Right ventricle myocardium superior (tissue), 1 donor: ENCODE data around the gene SCD5. TPM values are rescaled to one million over a fixed set of nuclear protein-coding genes. Genes with fewer than 3 reads are reported as not detected.

Experiments
- ATAC-seq: fragments of 200-7000 bp; cut with Tn5 transposase; one replicate; pipeline ENCODE4 v1.9.1; 2020; ENCODE audit warnings: mild to moderate bottlenecking; ENCODE audit not compliant: poor library complexity
- DNase-seq: peaks from one replicate; pipeline ENCODE4 v3.0.0-alpha.2; 2020
- intact Hi-C: fragments of 100-400 bp; cut with DNase I; formaldehyde crosslinking; loops from one replicate; pipeline ENCODE4 v1.11.2; 2022
- microRNA-seq: library from miRNA; unstranded; fragments of <30 nt; microRNA quantifications from one replicate; pipeline ENCODE4 v1.2.0, GENCODE V29; 2020
- total RNA-seq: library from RNA; stranded (reverse); fragmentation: NEBNext Ultra II Directional; extraction: Animal tissue kit (Norgen Biotek cat#: 25700); gene quantifications from one replicate; pipeline ENCODE4 v1.2.1, GENCODE V29; 2021
- donor health status: DM: no; HTN: yes; CAD: no; lungs with severe emphysema.

Gene SCD5
- total RNA-seq, 1 donor from 2014 or later: 4.9 TPM

- intact Hi-C loops: no loop called here
- no peak for ATAC-seq
- DNase-seq: no peak
Observed at GRCh38 chr4:82587826-82588540, 210.6 kb downstream of the SCD5 start.

GRCh38 chr4:82585690-82586435 is 212.7 kb downstream of the SCD5 start:
- intact Hi-C loops: no loop called here
- no peak for DNase-seq

GRCh38 chr4:82584931-82585330 is 213.7 kb downstream of the SCD5 start:
- DNase-seq: no peak
- no peak for ATAC-seq
- intact Hi-C loops: no loop called here

More at GRCh38 chr4:82585690-82586435, 212.7 kb downstream of the SCD5 start:
- ATAC-seq: no peak

- DNase-seq (no peak), ATAC-seq (no peak)
- intact Hi-C loops: no loop called here
Observed at GRCh38 chr4:82583897-82584587, 214.6 kb downstream of the SCD5 start.

- intact Hi-C loops: no loop called here
- ATAC-seq (no peak), DNase-seq (no peak)
Observed at GRCh38 chr4:82579932-82580331, 218.7 kb downstream of the SCD5 start.

Small RNA genes within 50 kb of the gene (microRNA-seq; reads per million reads assigned to microRNA genes)
- not detected for gene MIR575

Other genes with a start within 250 kb of the SCD5 start
- 19.4 TPM for gene TMEM150C, start 236.8 kb downstream of the SCD5 start, total RNA-seq
- gene SEC31A, start 92.4 kb upstream of the SCD5 start, total RNA-seq: 82.1 TPM
- 5.6 TPM for gene THAP9, start 101.9 kb upstream of the SCD5 start, total RNA-seq
- gene LIN54, start 212.0 kb upstream of the SCD5 start, total RNA-seq: 7.4 TPM
- gene COPS4, start 236.4 kb upstream of the SCD5 start, total RNA-seq: 47.4 TPM